HG03457 (cell line): Measurements from ENCODE around the gene AKAP13.
"Not testable (repeated sequence)": the region's sequence is repeated elsewhere in the genome, so short reads cannot be mapped to it uniquely, and the experiment has no call there.

Source experiments
- ATAC-seq: cut with Tn5 transposase; IDR thresholded peaks from one replicate; pipeline ENCODE4 v1.9.1; 2021; ENCODE audit warnings: moderate number of reproducible peaks; ENCODE audit not compliant: unreplicated experiment

Gene AKAP13

GRCh38 chr15:85349062-85349461, 31.3 kb upstream of the AKAP13 start:
- ATAC-seq, result not testable (repeated sequence)

GRCh38 chr15:85350395-85350794, 30.0 kb upstream of the AKAP13 start:
- no peak for ATAC-seq

DNA sequence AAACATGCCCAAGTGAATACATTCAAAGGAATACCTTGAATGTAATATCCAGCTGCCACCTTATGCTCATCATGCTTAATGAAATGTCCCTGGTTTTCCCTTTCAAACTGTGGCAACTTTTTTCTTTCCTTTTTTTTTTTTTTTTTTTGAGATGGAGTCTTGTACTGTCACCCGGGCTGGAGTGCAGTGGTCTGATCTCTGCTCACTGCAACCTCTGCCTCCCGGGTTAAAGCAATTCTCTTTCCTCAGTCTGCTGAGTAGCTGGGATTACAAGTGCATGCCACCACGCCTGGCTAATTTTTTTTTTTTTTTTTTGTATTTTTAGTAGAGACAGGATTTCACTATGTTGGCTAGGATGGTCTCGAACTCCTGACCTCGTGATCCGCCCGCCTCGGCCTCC, 28.9 kb upstream of the AKAP13 start:
- ATAC-seq, result not testable (repeated sequence)

DNA sequence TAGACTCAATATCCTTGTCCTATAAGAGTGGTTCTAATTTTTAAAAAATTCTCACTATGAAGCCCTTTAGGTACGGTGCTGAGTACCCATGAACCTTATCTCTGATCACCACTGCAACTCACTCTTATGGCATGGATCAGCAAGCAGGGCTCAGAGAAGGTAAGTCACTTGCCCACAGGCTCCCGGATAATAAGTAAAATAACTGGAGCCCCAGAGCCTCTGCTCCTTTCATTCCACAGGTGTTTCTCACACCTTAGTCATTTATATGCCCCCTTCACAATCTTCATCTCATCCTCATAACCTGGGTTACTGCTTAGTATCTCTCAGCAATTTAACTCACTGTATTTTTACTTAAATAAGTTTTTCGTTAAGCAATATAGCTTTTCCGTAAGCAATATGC, 28.4 kb upstream of the AKAP13 start:
- no peak for ATAC-seq

DNA sequence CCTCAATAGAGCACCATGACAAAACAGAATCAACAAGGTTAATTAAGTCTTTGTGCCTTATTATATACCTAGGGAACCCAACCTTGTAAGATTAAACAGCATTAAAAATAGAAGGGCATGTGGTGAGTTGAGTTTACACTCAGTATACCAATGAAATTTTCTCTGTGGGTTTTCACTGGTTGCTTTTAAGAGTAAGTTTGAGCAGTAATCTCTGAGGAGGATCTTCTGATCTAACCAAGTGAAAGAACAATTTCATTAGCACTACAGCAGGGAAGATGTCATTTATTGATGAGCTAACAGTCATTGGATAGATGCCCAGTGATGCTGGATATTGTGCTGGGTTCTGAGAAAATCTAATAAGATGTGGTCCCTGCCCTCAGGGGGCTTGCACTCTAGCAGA, 26.9 kb upstream of the AKAP13 start:
- ATAC-seq, result no peak

GRCh38 chr15:85354461-85354860, 25.9 kb upstream of the AKAP13 start:
- ATAC-seq, result no peak

- ATAC-seq, result no peak
Observed at GRCh38 chr15:85354948-85355347, 25.5 kb upstream of the AKAP13 start.

DNA sequence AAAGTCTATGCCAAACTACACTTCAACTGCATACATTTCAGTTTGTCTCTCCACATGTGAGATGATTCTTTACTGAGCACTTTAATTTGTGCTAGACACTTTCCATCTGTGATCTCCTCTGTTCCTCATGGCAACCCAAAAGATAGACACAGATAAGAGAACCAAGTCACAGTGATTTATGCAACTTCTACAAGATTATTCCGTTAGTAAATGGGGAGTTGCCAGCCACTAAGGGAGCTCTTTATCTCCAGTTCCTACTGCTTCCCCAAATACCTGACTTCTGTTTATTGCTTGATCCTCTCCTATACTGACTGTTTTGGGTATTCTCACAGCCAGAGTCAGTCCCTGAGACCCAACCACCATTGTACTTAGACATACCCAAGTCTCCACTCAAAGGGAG, 24.1 kb upstream of the AKAP13 start:
- ATAC-seq, result no peak

DNA sequence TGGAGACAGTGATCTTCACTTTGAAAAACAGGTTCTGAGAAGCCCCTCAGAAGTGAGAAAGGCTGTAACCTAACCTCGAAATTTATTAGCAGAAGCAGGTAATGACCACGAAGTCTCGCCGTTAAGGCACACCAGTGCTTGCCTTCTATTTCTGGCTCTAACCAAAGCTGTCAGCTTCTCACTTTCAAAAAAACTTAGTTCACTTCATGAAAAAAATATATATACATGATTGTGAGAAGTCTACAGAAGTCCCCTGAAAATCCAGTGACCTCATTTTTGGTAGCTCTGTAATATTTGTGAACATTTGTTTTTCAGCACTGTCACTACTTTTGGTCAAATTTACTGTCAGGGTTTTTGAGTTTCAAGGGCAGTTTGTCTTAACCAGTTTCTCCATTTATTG, 19.1 kb upstream of the AKAP13 start:
- ATAC-seq, result peak; percentile 56

- ATAC-seq, result no peak
Observed at GRCh38 chr15:85362436-85363081, 17.8 kb upstream of the AKAP13 start.

DNA sequence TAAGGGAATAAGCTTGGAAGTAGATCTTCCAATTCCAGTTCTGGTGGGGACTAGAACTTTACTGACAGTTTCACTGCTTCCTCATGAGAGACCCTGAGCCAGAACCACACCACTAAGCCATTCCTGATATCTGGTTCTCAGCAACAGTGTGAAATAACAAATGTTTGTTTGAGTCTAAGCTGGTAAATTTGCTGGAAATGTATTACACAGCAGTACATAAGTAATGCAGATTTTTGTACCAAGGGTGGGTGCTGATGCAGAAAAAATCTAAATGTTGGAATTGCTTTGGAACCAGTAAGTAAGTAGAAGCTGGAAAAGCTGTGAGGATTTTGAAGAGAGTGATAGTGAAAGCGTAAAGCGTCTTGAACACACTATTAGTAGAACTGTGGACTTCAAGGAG, 14.4 kb upstream of the AKAP13 start:
- ATAC-seq, result no peak

DNA sequence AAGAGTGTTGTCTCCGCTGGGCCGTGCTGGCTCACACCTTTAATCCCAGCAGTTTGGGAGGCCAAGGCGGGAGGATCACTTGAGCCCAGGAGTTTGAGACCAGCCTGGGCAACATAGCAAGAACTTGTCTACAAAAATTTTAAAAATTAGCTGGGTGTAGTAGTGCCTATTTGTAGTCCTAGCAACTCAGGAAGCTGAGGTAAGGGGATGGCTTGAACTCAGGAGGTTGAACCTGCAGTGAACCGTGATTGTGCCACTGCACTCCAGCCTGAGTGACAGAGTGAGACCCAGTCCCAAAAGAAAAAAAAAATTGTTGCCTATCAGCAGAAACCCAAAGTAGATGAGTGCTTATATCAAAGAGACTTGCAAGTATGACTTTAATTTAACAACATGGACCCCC, 12.7 kb upstream of the AKAP13 start:
- ATAC-seq, result no peak

DNA sequence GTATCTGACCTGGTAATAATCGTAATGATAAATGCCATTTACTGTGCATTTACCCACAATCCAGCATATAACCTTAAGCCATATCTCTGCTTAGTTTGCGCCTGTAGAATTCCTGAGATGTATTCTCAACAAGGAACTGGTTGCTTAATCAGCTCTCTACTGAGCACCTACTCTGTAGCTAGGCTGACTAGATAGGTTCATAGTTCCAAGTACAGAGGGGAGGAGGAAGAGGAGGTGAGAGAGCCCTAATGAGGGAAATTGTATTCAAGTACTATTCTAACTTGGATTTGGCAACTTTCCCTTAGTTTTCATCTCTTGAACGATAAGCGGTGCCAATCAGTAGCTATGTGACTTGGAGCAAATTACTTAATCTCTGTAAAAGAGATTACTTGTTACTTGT, 5.6 kb upstream of the AKAP13 start:
- ATAC-seq, result no peak

DNA sequence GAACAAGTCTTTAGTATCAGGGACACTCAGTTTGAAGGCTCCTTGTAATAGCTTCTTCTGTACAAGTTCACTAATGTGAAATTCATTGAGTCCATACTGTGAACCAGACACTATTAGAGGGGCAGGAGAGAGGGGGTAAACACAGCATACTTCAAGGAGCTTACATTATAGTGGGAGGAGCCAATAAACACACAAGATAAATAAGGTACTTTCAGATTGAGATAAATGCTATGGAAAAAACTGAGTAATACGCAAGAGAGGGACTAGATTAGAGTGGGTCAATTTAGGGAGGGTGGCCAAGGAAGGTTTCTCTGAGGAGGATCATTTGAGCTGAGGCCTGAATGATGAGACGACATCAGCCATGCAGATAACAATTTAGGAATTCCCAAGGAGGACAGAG, 3.1 kb upstream of the AKAP13 start:
- no peak for ATAC-seq

DNA sequence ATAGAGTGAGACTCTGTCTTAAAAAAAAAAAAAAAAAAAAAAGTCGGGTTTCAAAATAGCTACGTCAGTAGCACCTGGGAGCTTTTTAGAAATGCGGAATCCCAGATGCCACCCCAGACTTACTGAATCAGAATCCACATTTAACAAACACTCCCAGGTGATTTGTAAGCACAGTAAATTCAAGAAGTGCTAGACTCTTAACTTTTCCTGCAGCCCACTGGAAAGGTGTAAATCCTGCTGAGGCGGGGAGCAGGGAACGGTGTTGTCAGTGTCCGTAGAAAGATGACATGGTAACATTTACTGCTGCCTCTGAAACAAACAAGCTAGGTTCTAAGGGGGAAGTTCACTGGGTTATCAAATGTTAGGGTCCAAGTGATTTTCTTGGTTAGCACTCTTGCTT, 2.4 kb upstream of the AKAP13 start:
- no peak for ATAC-seq

- no peak for ATAC-seq
Observed at GRCh38 chr15:85379403-85380131, 836 bp upstream of the AKAP13 start.

DNA sequence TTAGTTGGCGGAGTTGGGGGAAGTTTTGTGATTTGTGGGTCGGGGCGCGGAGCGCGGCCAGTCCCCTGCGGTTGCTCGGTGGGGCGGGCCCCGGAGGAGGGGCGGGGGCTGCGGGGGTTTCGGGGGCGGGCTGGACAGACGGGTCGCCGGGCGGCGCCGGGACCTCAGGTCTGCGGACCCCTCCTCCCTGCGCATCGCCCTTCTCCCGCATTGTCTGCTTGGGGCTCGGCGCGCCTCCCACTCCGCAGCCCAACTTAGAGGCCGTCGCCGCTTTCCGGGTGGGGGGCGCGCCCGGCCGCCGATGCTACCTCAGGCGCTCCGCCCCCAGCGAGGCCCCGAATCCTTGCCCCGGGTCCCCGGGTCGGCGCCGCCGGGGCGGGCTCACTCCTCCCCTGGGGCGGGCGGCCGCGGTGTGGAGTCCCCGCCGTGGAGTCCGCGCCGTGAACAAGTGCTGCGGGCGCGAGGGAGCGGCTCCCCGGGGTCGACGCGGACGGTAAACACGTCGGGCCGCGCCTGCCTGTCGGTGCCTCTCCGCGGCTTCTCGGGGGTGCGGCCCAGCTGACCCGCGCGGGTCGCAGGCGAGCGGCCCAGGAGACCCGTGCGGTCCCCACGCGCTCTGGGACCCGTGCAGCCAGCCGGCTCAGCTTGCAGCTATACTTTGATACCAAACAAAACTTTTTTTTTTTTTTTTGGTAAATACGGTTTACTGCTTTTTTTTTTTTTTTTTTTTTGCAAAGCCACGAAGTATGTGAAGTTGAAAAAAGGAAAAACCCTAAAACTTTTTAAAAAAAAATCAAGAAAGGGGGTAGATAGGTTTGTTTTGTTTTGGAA, 624 bp downstream of the AKAP13 start:
- peak; percentile 28 for ATAC-seq

- ATAC-seq, result no peak
Observed at GRCh38 chr15:85381850-85382751, 1.7 kb downstream of the AKAP13 start.

DNA sequence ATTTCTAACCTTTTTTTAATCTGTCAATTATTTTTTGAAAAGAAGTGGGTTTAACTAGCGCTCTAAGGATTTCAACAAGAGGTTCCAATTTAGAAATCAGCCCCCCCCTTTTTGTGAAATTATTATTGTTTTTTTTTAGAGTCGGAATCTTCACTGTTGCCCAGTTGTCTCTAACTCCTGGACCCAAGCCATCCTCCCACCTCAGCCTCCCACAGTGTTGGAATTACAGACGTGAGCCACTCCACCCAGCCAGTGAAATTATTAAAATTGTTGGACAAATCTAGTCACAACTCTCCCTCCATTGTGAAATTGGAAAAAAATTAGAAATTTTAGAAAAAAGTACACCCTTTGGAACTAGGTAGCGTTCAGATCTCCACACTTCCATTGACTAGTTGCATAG, 2.5 kb downstream of the AKAP13 start:
- no peak for ATAC-seq

DNA sequence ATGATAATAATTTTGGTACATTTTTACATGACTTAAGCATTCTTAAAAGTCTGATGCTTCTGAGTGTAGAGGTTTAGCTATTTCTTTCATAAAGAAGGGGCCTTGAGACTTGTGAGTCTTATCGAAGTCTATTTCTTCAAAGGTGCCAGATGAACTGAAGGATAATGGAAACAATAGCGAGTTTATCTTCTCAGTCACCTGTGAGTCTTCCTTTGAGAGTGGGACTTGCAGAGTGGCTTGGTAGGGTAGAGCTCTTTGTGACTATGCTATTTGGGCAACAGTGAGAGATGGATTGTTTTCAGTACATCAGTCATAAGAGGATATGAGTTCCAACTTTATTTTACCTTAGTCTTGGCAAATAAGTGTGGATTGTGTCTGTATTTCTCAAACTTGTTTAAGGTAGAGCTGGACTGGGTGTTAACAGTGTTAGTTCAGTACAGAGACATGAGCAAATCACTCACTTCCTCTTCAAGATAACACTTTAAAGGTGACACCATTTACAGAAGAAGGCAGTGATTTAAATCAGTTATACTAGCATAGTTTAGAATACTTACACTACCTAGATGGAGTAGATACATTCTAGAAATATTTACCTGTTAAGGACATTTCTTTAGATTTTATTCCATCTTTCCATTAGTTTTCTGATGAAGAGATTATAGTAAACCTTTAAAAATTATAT, 3.2 kb downstream of the AKAP13 start:
- no peak for ATAC-seq
